ACHN (cell line): Measurements from ENCODE around the gene PRAMEF26.
"Not testable (repeated sequence)": the region's sequence is repeated elsewhere in the genome, so short reads cannot be mapped to it uniquely, and the experiment has no call there.

Source experiments
- DNase-seq: peaks from one replicate; pipeline ENCODE4 v3.0.0-alpha.2; 2015
- in situ Hi-C: cut with HindIII; loops from 2 replicates; pipeline ENCODE4 v1.10.0; 2017; ENCODE audit warnings: low sequenced_read_pairs, low pct_ligation_motif_present, low pct_unique_long_range_greater_than_20kb

The PRAMEF26 gene

GRCh38 chr1:13155909-13156308 lies at the start of gene PRAMEF26:
PRAMEF26 (minus strand) TSS chr1:13156009; CDS start chr1:13153095, 2,914 bp downstream.
- DNase-seq, in situ Hi-C loops: not testable (repeated sequence)

- in situ Hi-C loops, DNase-seq: not testable (repeated sequence)
Measured at GRCh38 chr1:13201309-13201708, 45.5 kb upstream of the PRAMEF26 start, which contains the start of gene PRAMEF13. PRAMEF13 (minus strand) TSS chr1:13201409; CDS start chr1:13199589, 1,820 bp downstream.

GRCh38 chr1:13171548-13171947 lies 15.7 kb upstream of the PRAMEF26 start, which contains the start of gene PRAMEF9:
PRAMEF9 (plus strand) TSS chr1:13171848; CDS start chr1:13175281, 3,433 bp downstream.
- in situ Hi-C loops, DNase-seq: not testable (repeated sequence)

DNA sequence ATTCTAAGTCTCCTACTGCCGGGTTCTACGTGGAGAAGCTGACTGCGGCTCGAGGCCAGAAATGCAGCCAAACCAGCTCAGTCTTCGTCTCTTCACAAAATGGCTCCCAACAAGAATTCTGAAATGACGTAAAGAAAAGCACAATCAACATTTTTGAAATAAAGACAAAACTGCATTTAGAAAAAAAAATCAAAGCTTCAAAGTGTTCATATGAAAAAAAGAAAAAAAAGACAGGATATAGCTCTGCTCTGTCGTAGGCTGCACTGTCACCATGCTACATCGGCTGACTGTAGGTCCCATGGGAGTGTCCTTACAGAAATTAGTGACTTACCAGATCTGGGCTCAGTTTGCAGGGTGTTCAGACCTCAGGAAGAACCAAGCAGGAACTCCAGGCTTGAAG lies 9.7 kb upstream of the PRAMEF26 start, which contains the start of gene HNRNPCL4:
Gene HNRNPCL4, minus strand, starts transcription at position 101 of the 400 bp plus-strand sequence. CDS start 164 bp downstream, outside the sequence.
- DNase-seq, in situ Hi-C loops: not testable (repeated sequence)

- DNase-seq, in situ Hi-C loops: not testable (repeated sequence)
Measured at GRCh38 chr1:13116754-13117153, 39.1 kb downstream of the PRAMEF26 start, which contains the start of gene HNRNPCL2. HNRNPCL2 (minus strand) TSS chr1:13116854; CDS start chr1:13116400, 454 bp downstream.
